Astrocyte (in vitro differentiated cells and primary cell): ENCODE data around the gene UGT1A5.

Experiments
- CTCF ChIP-seq: IDR thresholded peaks from 2 replicates; pipeline ENCODE4 v1.5.1; 2011; ENCODE audit warnings: low read depth, mild to moderate bottlenecking, inconsistent platforms, low read length, moderate library complexity; ENCODE audit not compliant: insufficient read depth
- EZH2 ChIP-seq: IDR thresholded peaks from 2 replicates; pipeline ENCODE4 v1.6.1; 2012; ENCODE audit warnings: mild to moderate bottlenecking, low read length, inconsistent platforms; ENCODE audit not compliant: insufficient read depth

- TF ChIP-seq CTCF (no peak), EZH2 (no peak)
Observed at GRCh38 chr2:233706720-233707119, 6.0 kb upstream of the UGT1A5 start.
